GM18507 (cell line): ENCODE results near the gene EEIG1.

Source experiments
- DNase-seq: peaks from one replicate; pipeline ENCODE4 v3.0.0; 2011; ENCODE audit warnings: low read depth; ENCODE audit not compliant: insufficient read length; ENCODE audit errors: extremely low spot score
- FAIRE-seq: peaks from 2 replicates; lab custom pipeline; 2011; peaks lifted over from hg19 to GRCh38; lab: Jason Lieb, UNC

The EEIG1 gene

DNA sequence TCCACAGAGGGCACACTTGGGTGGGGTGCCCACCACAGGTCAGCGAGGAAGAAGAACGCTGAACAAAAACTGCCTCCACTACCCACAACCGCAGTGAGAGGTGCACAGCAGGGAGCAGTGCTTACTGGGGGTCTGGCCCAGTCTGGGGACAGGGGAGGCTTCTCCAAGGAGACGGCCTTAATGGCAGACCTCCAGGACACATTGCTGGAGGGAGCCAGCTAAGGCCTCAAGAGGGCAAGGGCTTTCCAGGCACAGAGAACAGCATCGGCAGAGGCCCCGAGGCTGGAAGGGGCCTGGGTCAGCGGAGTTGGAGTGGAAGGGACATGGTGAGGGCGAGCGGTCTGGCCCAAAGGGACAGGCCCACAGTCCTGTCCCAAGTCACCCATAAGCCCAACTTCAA lies 34.8 kb downstream of the EEIG1 start:
- FAIRE-seq, result no peak

DNA sequence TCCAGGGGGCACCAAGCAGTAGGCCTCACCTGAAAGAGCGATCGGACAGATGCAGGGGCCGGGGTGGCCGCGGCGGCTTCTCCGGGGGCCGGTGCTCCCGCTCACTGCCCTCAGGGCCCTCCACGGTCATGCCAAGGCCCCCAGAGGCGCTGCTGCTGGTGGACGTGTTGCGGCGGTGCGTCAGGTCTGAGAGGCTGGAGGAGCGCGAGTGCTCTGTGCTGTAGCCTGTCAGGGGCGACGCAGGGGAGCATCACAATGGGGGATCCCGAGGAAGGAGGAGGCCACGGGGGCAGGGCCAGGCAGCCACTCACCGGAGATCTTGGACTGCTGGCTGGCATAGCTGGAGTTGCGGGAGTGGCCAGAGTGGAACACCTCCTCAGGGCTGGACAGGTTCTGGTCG lies 35.5 kb downstream of the EEIG1 start:
- no peak for DNase-seq
- FAIRE-seq, result no peak

More for the DNA sequence above, 34.8 kb downstream of the EEIG1 start:
- no peak for DNase-seq

DNA sequence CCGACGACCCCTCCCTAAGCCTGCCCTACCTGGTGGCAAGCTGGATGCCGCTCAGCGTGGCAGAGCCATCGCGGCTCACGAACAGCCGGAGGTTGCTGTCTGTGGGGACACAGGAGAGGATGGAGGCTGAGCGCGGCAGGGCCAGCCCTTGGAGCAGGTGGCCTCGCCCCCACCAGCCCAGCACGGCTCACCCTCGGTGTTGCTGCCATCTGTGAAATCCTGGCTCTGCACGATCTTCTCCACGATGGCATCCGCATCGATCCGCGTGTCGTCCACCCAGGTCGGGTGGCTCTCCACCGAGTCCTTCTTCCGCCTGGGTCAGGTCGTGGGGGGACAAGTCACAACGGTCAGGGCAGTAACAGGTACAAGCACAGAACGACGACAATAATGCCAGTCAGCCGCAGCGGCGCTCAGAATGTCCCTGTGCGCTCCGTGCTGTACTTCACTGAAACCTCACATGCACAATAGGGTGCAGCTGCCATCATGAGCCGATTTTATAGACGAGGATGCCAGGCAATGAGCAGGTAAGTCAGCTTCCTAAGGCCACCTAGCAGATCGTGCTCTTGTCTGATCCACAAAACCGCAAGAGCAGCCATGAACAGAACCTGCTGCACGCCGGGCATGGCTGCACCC lies 36.1 kb downstream of the EEIG1 start:
- DNase-seq, result no peak
- FAIRE-seq, result no peak

DNA sequence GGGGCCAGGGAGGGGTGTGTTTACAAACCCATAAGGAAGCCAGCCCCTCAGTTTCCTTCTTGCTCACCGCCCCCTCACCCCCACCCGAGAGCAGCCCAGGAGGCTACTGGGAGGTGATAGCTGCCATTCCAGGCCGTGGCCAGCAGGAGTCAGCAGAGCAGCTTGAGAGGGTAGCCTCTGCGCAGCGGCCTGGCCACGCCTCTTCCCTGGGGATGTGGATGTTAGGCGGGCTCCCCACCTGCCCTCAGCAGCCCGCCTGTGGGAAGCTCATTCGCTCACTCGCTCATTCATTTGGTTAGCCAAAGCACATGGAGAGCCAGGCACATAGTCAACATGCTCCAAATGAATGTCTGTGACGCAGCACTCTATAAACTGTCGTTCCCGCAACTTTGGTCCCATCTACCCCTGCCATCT lies 37.1 kb downstream of the EEIG1 start:
- FAIRE-seq, result peak; percentile 48
- peak; percentile 73 for DNase-seq

DNA sequence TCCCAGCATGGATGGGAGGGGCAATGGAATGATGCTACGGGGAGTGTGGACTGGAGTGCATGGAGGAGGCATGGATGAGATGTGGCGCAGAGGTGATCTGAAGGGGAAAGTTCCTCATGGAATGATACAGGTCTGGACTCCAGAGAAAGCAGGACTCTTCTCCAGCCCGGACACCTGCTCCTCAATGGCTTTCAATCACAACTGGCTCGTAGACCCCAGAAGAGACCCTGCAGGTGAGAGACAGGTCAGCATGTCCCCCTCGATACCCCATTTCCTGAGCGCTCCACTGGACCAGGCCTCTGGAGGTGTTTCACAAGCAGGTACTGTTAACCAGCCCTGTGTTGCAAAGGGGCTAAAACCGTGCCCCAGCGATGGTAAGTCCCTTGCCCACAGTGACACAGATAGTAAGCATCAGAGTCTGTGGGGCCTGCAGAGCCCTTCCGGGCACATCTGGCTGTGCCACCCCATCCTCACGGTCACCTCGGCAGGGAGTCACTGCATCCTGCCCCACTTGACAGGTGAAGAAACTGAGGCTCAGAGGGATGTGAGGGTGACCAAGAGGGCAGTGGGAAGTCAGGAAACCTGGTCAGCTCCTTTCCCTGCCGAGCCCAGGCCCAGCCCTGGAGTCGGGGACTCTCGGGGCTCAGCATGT lies 37.7 kb downstream of the EEIG1 start:
- DNase-seq (no peak), FAIRE-seq (no peak)

DNA sequence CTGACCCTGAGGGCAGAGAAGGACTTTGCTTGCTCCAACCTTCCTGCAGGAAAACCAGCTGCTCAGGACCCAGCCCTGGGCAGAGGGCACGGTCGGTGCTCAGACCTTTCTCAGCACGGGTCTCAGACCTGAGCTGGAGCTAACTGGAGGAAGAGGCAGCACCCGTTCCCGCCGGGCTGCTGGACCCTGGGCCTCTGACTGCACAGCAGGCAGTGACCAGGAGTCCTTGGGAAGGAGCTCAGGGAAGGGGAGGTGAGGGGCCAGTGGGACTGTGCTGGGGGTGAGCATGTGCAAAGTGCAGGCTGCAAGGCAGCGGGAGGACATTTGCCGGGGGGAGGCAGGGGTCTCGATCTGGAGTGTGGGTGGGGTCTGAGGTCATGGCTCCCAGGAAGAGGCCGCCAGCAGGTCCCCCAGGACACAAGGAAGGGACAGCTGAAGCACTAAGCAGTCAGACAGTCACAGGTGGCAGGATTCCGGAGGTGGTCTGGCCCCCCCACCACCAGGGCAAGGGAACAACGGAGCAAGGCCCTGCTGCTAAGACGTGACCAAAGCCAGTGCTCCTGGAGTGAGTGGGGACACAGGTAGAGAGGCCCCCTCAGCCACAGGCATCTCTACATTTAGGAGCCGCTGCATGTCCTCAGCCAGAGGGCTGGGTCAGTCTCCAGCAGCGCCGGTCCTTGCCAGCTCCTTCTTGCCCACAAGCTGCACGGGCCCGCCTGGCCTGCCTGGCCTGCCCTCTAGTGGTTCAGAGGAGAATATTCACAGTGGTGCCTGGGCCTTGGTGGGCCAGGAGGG lies 38.4 kb downstream of the EEIG1 start:
- FAIRE-seq (peak; percentile 21), DNase-seq (no peak)

DNA sequence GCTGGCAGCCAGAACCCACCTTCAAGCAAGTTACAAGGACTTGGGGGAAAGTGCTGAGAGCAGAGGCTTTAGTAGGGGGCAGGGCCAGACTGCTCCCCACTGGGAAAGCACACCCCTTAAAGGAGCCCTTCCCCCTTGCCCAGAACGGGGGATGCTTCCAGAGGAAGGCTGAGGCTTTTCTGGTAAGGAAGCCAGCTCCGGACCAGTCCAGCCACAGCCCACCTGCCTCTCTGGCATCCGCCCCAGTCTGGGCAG lies 38.9 kb downstream of the EEIG1 start:
- FAIRE-seq (no peak), DNase-seq (no peak)

DNA sequence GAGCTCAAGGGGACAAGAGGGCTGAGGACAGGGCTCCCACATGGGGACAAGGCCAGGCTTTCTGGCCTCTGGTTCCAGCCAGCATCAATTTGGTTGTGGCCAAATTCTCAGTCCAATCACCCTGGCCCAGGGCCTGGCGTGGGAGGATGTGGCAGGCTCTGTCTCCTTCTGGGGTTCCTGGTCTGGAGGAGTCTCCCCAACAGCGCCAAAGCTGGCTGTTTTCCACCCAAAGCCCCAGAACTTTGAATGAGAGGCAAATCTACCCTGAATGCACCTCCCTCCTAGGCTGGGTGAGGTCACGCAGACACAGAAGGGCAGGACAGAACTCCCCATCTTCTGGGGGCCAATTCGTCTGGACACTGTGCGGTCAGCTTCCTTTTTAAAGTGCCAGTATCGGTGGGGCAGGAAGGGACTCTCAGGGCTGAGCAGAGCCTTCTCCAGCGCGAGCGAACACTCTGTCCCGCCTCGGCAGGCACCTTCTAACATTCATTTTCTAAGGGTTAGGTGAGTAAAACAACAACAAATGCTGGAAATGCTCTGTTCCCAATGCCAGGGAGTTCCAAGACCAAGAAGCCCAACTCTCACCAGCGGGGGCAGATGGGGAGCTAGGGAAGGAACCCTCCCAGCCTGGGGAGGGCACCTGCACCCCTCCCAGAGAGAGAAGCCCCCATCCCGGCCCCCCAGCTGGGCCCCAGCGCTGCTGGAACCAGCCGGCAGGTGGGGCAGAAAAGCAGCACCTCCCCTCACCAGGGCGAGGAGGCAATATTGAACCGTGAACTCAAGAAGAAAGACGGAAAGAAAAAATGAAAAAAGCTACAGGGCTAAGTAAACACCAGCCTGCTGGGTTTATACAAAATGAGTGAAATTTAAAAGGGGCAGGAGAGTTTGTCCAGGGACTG lies 39.5 kb downstream of the EEIG1 start:
- DNase-seq (no peak), FAIRE-seq (no peak)

DNA sequence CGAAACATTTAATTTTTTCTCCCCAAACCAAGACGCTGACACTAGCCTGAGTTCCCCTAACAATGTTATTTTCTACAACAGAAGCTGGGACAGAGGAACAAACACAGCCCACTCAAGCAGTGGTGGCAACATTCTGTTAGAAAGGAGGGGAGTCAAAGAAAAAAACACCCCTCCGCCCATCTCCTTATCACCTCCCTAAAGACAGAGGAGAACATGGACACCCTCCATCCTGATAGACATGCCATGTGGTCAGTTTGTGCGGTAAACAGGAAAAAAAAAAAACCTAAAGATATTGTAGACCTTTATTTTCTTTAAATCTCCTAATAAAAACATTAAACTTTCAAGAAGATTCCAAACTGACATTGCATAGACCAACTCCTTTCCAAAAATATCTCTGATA lies 40.2 kb downstream of the EEIG1 start:
- FAIRE-seq, result no peak
- no peak for DNase-seq

DNA sequence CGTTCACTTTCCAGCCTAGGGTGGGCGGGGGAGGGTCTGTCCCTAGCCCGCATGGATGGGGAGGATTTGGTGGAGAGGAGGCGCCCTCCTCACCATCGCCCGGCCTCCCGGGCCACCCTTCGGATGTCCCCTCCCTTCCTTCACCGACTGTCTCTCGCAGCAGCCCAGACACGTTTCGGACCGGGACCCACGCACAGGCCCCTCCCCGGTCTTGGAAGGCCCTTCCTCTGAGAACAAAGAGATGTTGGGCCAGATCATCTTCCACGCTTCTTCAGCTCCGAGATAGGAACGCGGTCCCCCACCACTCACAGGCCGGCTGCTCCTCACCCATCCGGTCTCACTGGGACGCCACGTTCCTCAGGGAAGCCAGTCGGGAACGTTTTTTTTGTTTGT lies 42.5 kb downstream of the EEIG1 start:
- DNase-seq (no peak), FAIRE-seq (no peak)

DNA sequence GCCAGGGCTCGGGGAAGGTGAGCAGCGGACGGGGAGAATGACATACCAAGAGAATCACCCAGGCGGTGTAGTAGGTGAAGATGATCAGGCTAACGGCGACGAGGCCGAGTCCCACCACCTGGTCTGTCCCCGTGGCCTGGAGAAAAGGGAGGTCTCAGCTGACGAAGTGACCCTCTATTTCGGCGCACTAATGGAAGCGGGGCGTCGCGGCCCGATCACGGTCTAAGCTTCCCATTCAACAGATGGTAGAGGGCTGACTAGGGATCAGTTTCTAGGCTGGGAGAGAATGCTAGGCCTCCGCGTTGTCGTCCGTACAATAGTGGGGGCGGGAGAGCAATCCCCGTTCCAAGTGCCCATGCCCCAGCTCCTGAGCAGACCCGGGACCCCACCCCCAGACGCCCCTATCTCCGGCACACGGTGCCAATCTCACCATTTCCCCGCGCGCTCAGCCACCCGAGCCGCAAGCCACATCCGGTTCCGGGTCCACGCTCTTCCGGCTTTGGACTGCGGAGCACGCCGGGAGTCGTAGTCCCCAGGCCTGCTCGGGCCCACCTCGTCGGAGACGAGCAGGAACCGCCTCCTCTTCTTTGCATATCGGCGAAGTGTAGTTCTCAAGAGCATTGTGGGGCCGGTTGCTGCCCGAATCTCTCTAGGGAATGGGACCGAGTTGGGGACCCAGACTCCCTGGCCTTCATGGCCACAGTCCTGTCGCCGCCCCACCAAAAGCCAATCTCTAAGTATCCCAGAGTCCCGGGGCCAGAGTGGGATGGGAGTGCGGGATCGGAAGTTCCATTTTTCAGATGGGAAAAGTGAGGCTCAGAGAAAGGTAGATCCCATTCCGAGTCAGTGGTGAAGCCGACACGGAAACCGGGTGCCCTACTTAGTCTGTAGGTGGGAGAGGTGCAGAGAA lies 43.1 kb downstream of the EEIG1 start, which contains the start of gene DPM2:
DPM2 (minus strand) TSS at position 467 of the 910 bp plus-strand sequence; CDS start at position 433, 34 bp downstream.
- DNase-seq (peak; percentile 89), FAIRE-seq (peak; percentile 95)

DNA sequence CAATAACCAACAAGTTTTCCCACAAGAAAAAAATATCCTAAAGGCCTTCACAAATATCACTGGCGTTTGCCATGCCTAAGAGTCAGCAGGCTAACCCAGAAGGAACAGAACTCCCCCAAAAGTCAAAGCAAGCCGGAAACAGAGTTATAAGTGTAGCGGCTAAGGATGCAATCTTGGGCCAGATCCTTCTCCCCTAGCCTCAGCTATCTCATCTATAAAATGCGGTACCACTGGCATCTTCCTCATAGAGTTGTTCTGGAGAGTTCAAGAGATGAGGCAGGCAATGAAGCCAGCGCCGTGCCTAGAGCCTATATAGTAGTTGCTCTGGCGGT lies 43.8 kb downstream of the EEIG1 start:
- DNase-seq (no peak), FAIRE-seq (no peak)

DNA sequence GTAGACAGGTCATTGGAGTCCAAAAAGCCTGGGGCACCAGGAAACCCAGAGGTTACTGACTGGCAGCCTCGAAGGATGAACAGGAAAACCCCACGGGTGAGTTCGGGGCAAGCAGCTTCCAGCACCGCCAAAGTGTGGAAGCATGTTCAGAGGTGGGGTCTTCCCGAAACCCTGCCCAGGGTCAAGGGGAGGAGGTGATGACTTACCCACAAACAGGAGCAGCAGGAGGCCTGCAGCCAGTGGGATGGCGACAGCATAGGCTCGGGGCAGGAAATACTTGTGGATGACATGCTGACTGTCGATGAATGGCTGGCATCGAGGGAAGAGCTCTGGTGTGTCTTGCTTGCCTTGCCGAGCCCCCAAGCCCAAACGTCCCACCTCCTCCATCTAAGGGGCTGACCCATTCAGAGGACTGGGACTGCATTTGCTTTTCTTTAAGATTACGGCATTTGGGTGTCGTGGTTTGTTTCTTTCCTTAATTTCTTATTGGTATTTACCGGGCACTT lies 44.4 kb downstream of the EEIG1 start:
- DNase-seq (no peak), FAIRE-seq (no peak)

DNA sequence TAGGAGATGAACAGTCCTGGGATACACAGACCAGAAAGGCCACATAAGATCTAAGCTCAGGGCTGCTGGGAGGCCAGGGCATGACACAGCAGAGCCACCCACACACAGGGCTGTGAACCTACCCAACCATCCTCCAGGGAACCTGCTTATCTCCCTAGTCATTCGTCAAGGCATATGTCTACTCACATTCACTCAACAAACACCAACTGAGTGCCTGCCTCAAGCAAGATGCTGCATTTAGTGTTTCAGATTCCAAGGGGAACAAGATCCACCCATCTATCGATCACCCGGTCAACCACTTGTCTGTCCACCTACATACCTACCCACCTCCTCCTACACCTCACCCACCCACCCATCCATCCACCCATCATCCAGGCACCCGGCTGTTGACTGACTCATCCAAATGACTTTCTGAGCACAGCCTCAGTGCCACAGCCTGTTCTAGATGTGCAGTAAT lies 45.0 kb downstream of the EEIG1 start:
- DNase-seq (no peak), FAIRE-seq (no peak)

DNA sequence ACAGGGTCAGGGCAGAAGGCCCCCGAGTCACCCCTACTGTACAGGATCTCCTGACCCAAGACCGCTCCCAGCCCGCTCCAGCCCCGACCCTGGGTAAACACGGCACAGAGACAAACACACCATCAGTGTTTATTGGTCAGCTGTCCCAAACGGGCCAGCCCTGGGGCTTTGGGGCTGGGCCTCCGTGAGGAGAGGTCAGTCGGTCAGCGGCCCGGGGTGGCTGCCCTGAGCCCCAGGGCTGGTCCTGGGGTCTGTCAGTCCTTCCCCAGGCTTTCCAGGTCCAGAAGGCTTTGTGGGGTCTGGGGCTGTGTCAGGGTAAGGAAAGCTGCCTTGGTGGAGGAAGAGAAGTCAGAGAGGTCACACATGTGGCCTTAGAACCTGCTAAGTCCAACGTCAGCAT lies 45.8 kb downstream of the EEIG1 start:
- DNase-seq (no peak), FAIRE-seq (no peak)

DNA sequence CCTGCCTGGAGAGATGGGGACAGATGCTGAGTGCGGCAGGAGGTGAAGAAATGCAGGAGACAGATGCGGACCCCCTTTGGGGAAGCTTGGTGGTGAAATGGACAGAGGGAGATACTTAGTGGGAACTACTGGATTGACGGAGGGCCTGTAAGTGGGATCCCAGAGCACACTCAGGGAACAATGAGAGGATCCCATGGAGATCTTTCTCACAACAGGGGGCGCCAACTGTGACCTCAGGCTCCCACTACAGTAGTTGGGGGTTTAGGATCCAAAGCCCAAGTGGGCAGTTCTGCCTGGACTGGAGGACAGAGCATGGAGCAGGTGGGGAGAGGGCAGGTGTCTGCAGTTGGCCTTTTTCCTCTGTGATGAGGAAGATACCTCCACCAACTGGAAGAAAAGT lies 46.5 kb downstream of the EEIG1 start:
- FAIRE-seq, result no peak

DNA sequence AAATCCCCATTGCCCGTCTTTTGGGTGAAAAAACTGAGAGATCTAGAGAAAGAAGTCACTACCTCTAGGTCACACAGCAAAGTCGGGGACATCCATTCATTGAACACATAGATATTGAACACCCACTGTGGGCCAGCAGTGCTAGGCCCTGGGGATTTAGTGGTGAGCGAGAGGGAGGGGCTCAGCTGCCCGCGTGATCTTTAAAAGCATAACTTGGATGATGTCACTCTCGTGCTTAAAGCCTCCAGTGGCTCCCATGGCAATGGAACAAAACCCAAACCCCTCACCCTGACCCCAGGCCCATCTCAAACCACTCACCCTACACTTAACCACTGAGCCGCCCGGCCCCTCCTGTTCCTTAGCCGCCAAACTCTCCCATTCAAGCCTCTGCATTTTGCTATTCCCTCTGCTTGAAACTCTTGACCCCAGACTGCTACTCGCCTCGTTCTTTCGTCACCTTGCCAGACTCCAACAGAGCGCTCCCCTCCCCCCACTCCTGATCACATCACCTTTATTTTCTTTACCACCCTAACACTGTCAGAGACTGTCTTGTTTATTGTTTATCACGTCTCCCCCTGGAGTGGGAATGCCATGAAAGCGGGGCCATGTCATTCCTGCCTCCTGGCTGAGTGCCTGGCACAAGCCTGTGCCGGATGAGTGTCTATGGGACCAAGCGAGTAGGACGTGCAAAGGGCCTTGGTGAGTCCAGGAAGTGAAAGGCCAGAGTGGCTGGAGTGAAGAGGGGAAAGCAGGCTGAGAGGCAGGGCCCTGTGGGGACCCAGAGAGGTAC lies 49.5 kb downstream of the EEIG1 start:
- FAIRE-seq, result no peak

More for the DNA sequence above, 46.5 kb downstream of the EEIG1 start:
- DNase-seq, result no peak

More for the DNA sequence above, 49.5 kb downstream of the EEIG1 start:
- DNase-seq, result no peak
